ENCODE data around the gene CYB5A. TPM values are rescaled to one million over a fixed set of nuclear protein-coding genes. Genes with fewer than 3 reads are reported as not detected.

The CYB5A gene
- total RNA-seq, 1 donor from 2014 or later, result 58.1 TPM

GRCh38 chr18:74266161-74266560 is 25.6 kb downstream of the CYB5A start:
- Histone ChIP-seq H3K27ac (no peak overlapping the region), H3K36me3 (peaks cover 11% of the 10 kb centered on the region in 2 donors), H3K27me3 (no peaks in the 10 kb centered on the region), H3K9me3 (no peaks in the 10 kb centered on the region), H3K4me3 (no peak overlapping the region), H3K4me1 (no peaks in the 10 kb centered on the region)
- no peak for TF ChIP-seq CTCF (IDR thresholded peaks at IDR 0.05)
- intact Hi-C loops (cut with DNase I), result no loop called here
- no peak for DNase-seq (ENCODE audit: low spot score in 2 of 2)

- intact Hi-C loops (cut with DNase I), result no loop called here
- Histone ChIP-seq H3K4me1 (no peaks in the 10 kb centered on the region), H3K27ac (no peak overlapping the region), H3K9me3 (no peaks in the 10 kb centered on the region), H3K4me3 (no peak overlapping the region), H3K36me3 (peaks cover 13% of the 10 kb centered on the region in 2 donors), H3K27me3 (no peaks in the 10 kb centered on the region)
- TF ChIP-seq CTCF (IDR thresholded peaks at IDR 0.05), result no peak
- DNase-seq (ENCODE audit: low spot score in 2 of 2), result no peak
Measured at GRCh38 chr18:74265546-74266098, 26.1 kb downstream of the CYB5A start.

- Histone ChIP-seq H3K4me1 (no peaks in the 10 kb centered on the region), H3K4me3 (no peak overlapping the region), H3K27ac (no peak overlapping the region), H3K9me3 (no peaks in the 10 kb centered on the region), H3K27me3 (no peaks in the 10 kb centered on the region), H3K36me3 (peaks cover 13% of the 10 kb centered on the region in 2 donors)
- no peak for DNase-seq (ENCODE audit: low spot score in 2 of 2)
- intact Hi-C loops (cut with DNase I), result no loop called here
- TF ChIP-seq CTCF (IDR thresholded peaks at IDR 0.05), result no peak
Measured at GRCh38 chr18:74264303-74265020, 27.3 kb downstream of the CYB5A start.

GRCh38 chr18:74261053-74261713 is 30.6 kb downstream of the CYB5A start:
- TF ChIP-seq CTCF (IDR thresholded peaks at IDR 0.05), result no peak
- Histone ChIP-seq H3K4me1 (no peaks in the 10 kb centered on the region), H3K4me3 (no peak overlapping the region), H3K27me3 (no peaks in the 10 kb centered on the region), H3K27ac (no peak overlapping the region), H3K9me3 (no peaks in the 10 kb centered on the region), H3K36me3 (peaks cover 16 to 18% of the 10 kb centered on the region in 2 donors)
- no peak for DNase-seq (ENCODE audit: low spot score in 2 of 2)
- intact Hi-C loops (cut with DNase I), result no loop called here

GRCh38 chr18:74259347-74259746 is 32.4 kb downstream of the CYB5A start:
- H3K4me1 ChIP-seq, result no peaks in the 10 kb centered on the region
- no peaks in the 10 kb centered on the region for H3K9me3 ChIP-seq
- H3K4me3 ChIP-seq, result no peak overlapping the region
- no peaks in the 10 kb centered on the region for H3K27me3 ChIP-seq
- H3K36me3 ChIP-seq, result peaks cover 16 to 18% of the 10 kb centered on the region in 2 donors
- no peak for TF ChIP-seq CTCF (IDR thresholded peaks at IDR 0.05)
- DNase-seq (ENCODE audit: low spot score in 2 of 2), result no peak
- H3K27ac ChIP-seq, result no peak overlapping the region
- intact Hi-C loops (cut with DNase I), result no loop called here

Data from ascending aorta (tissue), 2 donors.